CD14-positive monocyte (primary cell): ENCODE results near the gene VDAC1. TPM values are rescaled to one million over a fixed set of nuclear protein-coding genes. Genes with fewer than 3 reads are reported as not detected.
A peak's percentile ranks its signal among the peaks of the same experiment; 100 is the strongest.

Source experiments
- DNase-seq, 3 donors: peaks; one replicate each; pipeline ENCODE4 v3.0.0-alpha.2; 2011 to 2022
- H2AFZ ChIP-seq: 2 replicates; pipeline ENCODE4 v1.6.0; 2012; ENCODE audit warnings: mild to moderate bottlenecking, low read depth, low read length, inconsistent platforms; ENCODE audit not compliant: insufficient read depth, poor library complexity, severe bottlenecking
- H3K27ac ChIP-seq, 2 donors: 1 replicate in 1 of 2; 2 replicates in 1 of 2; pipeline ENCODE4 v1.5.1; 2012 to 2013; ENCODE audit warnings: low read length in 2 of 2, control low read depth in 1 of 2, inconsistent platforms in 1 of 2, low read depth in 1 of 2, mild to moderate bottlenecking in 1 of 2
- H3K27me3 ChIP-seq, 2 donors: one replicate each; pipeline versions ENCODE4 v1.6.0 to v1.6.1; 2011 to 2013; ENCODE audit warnings: low read length in 2 of 2; ENCODE audit not compliant: control insufficient read depth in 2 of 2, insufficient read depth in 2 of 2
- H3K36me3 ChIP-seq, 2 donors: replicated peaks in 1 of 2; 1 replicate in 1 of 2; 2 replicates in 1 of 2; pipeline versions ENCODE4 v1.5.1 to v1.6.1; 2012 to 2013; ENCODE audit warnings: low read length in 2 of 2, control low read depth in 1 of 2, inconsistent platforms in 1 of 2, mild to moderate bottlenecking in 1 of 2; ENCODE audit not compliant: insufficient read depth in 2 of 2, control insufficient read depth in 1 of 2
- H3K4me1 ChIP-seq, 2 donors: 1 replicate in 1 of 2; 2 replicates in 1 of 2; pipeline versions ENCODE4 v1.5.1 to v1.6.1; 2012 to 2013; ENCODE audit warnings: low read length in 2 of 2, control low read depth in 1 of 2, inconsistent platforms in 1 of 2, mild to moderate bottlenecking in 1 of 2, moderate library complexity in 1 of 2; ENCODE audit not compliant: insufficient read depth in 2 of 2, control insufficient read depth in 1 of 2
- H3K4me2 ChIP-seq: replicated peaks from 2 replicates; pipeline ENCODE3; 2012; ENCODE audit warnings: low read length, moderate library complexity, mild to moderate bottlenecking; ENCODE audit not compliant: poor library complexity, severe bottlenecking; ENCODE audit errors: extremely low read depth
- H3K4me3 ChIP-seq, 3 experiments: fragments of 200-600 bp in 1 of 3; sonication (generic) in 1 of 3; replicated peaks in 1 of 3; 1 replicate in 2 of 3; 2 replicates in 1 of 3; pipeline ENCODE4 v1.5.1; 2011 to 2013; ENCODE audit warnings: low read length in 3 of 3, mild to moderate bottlenecking in 3 of 3, control low read depth in 2 of 3, low read depth in 2 of 3, inconsistent platforms in 1 of 3, moderate library complexity in 1 of 3
- H3K79me2 ChIP-seq: 2 replicates; pipeline ENCODE4 v1.6.0; 2012; ENCODE audit warnings: mild to moderate bottlenecking, control low read depth, inconsistent platforms, low read length, moderate library complexity; ENCODE audit not compliant: insufficient read depth
- H3K9ac ChIP-seq: 2 replicates; pipeline ENCODE4 v1.6.0; 2017; ENCODE audit warnings: low read length, mild to moderate bottlenecking; ENCODE audit not compliant: insufficient read depth, poor library complexity, severe bottlenecking
- H3K9me3 ChIP-seq, 2 donors: replicated peaks in 1 of 2; 1 replicate in 1 of 2; 2 replicates in 1 of 2; pipeline versions ENCODE4 v1.5.1 to v1.6.1; 2012 to 2013; ENCODE audit warnings: low read length in 2 of 2, control low read depth in 1 of 2; ENCODE audit not compliant: control insufficient read depth in 1 of 2, insufficient read depth in 1 of 2
- H4K20me1 ChIP-seq: 2 replicates; pipeline ENCODE4 v1.6.0; 2012; ENCODE audit warnings: mild to moderate bottlenecking, low read length, control low read depth, moderate library complexity; ENCODE audit not compliant: insufficient read depth
- H3K27ac Mint-ChIP-seq, 7 donors: one replicate each; pipeline ENCODE4 v1.8.0; 2020; ENCODE audit warnings: mild to moderate bottlenecking in 7 of 7, mixed read lengths in 7 of 7, moderate library complexity in 6 of 7, inconsistent platforms in 2 of 7
- H3K27me3 Mint-ChIP-seq, 3 donors: one replicate each; pipeline ENCODE4 v1.8.0; 2021 to 2022; ENCODE audit warnings: low read depth in 3 of 3, mild to moderate bottlenecking in 3 of 3, mixed read lengths in 3 of 3, moderate library complexity in 3 of 3, inconsistent platforms in 1 of 3
- H3K36me3 Mint-ChIP-seq, 2 donors: one replicate each; pipeline ENCODE4 v1.8.0; 2020; ENCODE audit warnings: mixed read lengths in 2 of 2, inconsistent platforms in 1 of 2, mild to moderate bottlenecking in 1 of 2
- H3K4me1 Mint-ChIP-seq: one replicate; pipeline ENCODE4 v1.8.0; 2020; ENCODE audit warnings: mild to moderate bottlenecking, mixed read lengths
- H3K4me3 Mint-ChIP-seq, 2 donors: one replicate each; pipeline ENCODE4 v1.8.0; 2020; ENCODE audit warnings: mild to moderate bottlenecking in 2 of 2, mixed read lengths in 2 of 2, moderate library complexity in 1 of 2
- H3K9me3 Mint-ChIP-seq, 7 donors: one replicate each; pipeline ENCODE4 v1.8.0; 2020 to 2022; ENCODE audit warnings: mixed read lengths in 7 of 7, mild to moderate bottlenecking in 6 of 7, moderate library complexity in 6 of 7, inconsistent platforms in 2 of 7
- WGBS: methylation state at CpG from one replicate; pipeline ENCODE4 v1.1.5; 2013; ENCODE audit warnings: missing lambda C conversion rate; ENCODE audit not compliant: insufficient coverage; 5-methylcytosine and 5-hydroxymethylcytosine counted together
- intact Hi-C, 2 donors: fragments of 100-400 bp; cut with micrococcal nuclease; formaldehyde crosslinking; loops; one replicate each; pipeline versions ENCODE4 v1.15.0 to v1.15.1; 2023
- polyA plus RNA-seq, 3 donors: library from polyadenylated mRNA; depleted of rRNA in 1 of 3; unstranded in 2 of 3; stranded (reverse) in 1 of 3; fragments of 300-500 nt in 2 of 3; fragments of >200 nt in 1 of 3; fragmentation: Illumina TruSeq in 2 of 3; gene quantifications; 1 replicate in 2 of 3; 2 replicates in 1 of 3; pipeline ENCODE4 v1.2.3, GENCODE V29; 2012 to 2021
- TF ChIP-seq, protein P1 (sequence below): fragments of 200-600 bp; IDR thresholded peaks from one replicate; pipeline ENCODE4 v1.8.0; 2022; ENCODE audit warnings: antibody characterized with exemption, mild to moderate bottlenecking

Gene VDAC1
- polyA plus RNA-seq, 3 donors: 59.9 to 107 (median 84.4) TPM

DNA sequence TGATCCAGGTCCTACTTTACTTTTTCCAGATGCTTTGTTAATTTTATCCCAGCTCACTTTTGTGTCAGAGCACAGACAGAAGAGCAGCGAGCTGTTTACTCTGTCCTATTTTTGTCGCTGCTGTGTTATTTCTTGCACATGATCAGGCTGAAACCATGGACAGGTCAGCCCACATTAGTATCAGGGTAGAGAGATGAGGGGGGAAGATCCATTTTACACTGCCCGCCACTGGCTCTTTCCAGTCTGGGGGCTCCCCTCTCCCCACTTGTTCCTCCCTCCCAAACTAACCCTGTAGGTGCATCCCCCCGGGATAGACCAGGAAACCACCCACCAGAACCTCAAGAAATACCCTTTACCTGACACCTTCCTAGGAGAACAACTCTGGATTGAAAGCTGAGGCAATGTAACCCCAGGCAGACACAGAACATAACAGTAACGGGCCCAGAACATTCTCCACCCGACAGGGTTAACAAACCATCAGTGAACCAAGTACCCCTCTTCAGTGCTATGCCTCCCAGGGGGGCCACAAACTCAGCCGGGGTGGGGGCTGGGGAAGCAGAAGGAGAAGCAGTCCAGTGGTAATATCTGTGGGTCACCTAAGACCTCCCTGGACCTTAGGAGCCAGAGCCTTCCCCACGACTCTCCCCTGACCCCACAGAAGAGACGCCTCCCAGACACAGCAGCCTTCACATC, 10.3 kb downstream of the VDAC1 start:
- peaks cover 75% of the 10 kb centered on the region for H3K79me2 ChIP-seq
- 95% methylated on average over 4 of the region's 9 CpGs for WGBS
- Mint-ChIP-seq H3K4me3 (no peak overlapping the region), H3K27me3 (no peaks in the 10 kb centered on the region), H3K36me3 (peaks cover 17 to 39% of the 10 kb centered on the region in 2 donors), H3K4me1 (peaks cover 11% of the 10 kb centered on the region), H3K27ac (peak overlapping the region in 3 of 7 donors; percentile 12 to 15 (median 13)), H3K9me3 (no peaks in the 10 kb centered on the region)
- no peaks in the 10 kb centered on the region for H3K4me1 ChIP-seq
- H3K27me3 ChIP-seq: no peaks in the 10 kb centered on the region
- peaks cover 88% of the 10 kb centered on the region for H4K20me1 ChIP-seq
- TF ChIP-seq, protein P1, sequence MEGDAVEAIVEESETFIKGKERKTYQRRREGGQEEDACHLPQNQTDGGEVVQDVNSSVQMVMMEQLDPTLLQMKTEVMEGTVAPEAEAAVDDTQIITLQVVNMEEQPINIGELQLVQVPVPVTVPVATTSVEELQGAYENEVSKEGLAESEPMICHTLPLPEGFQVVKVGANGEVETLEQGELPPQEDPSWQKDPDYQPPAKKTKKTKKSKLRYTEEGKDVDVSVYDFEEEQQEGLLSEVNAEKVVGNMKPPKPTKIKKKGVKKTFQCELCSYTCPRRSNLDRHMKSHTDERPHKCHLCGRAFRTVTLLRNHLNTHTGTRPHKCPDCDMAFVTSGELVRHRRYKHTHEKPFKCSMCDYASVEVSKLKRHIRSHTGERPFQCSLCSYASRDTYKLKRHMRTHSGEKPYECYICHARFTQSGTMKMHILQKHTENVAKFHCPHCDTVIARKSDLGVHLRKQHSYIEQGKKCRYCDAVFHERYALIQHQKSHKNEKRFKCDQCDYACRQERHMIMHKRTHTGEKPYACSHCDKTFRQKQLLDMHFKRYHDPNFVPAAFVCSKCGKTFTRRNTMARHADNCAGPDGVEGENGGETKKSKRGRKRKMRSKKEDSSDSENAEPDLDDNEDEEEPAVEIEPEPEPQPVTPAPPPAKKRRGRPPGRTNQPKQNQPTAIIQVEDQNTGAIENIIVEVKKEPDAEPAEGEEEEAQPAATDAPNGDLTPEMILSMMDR: no peak
- no peak overlapping the region for H3K9ac ChIP-seq
- no peak overlapping the region for H3K4me2 ChIP-seq
- no peak for DNase-seq
- no peak overlapping the region for H3K27ac ChIP-seq
- H3K4me3 ChIP-seq: no peak overlapping the region
- H3K9me3 ChIP-seq: no peaks in the 10 kb centered on the region
- intact Hi-C loops: no loop called here
- peaks cover 18 to 24% of the 10 kb centered on the region in 2 donors for H3K36me3 ChIP-seq
- no peak overlapping the region for H2AFZ ChIP-seq

DNA sequence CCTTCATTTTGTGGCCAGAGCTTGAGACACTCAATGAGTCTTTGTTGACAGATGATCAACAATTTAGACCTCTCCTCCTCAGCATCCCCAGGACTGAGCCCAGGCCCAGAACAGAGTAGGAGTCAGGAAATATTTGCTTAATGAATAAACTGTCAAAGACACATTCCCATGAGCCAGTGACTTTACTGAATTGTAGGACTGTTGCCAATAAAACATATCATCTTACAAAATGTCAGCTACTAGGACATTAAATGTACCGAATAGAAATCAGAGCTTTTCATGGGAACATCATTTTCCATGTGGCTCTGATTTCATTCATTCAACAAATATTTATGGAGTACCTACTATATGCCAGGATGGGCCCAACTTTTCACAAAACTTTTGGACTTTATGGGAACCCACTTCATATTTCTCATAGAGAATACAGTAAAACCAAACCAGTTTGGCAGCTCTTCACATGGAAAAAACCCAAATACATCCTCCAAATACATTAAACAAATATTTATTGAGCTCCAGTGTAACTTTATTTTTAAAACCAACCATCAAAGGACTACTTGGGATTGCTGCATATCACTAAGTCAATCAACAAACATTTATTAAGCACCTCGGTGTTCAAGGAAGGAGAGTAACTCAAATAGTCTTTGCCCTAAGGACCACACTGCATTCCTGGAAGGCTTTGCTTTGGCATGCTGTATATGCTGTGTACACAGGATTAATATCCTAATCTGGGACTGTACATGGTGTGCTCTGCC, 11.4 kb downstream of the VDAC1 start:
- H3K27ac ChIP-seq: no peak overlapping the region
- intact Hi-C loops: no loop called here
- H3K79me2 ChIP-seq: peaks cover 65% of the 10 kb centered on the region
- Mint-ChIP-seq H3K4me1 (peaks cover 11% of the 10 kb centered on the region), H3K36me3 (peaks cover 26 to 50% of the 10 kb centered on the region in 2 donors), H3K27ac (peak overlapping the region in 1 of 7 donors; percentile 55), H3K9me3 (no peaks in the 10 kb centered on the region), H3K4me3 (no peak overlapping the region), H3K27me3 (no peaks in the 10 kb centered on the region)
- no peaks in the 10 kb centered on the region for H3K4me1 ChIP-seq
- H3K27me3 ChIP-seq: no peaks in the 10 kb centered on the region
- WGBS: no CpG with 5 or more reads among the region's 2 CpGs
- H3K36me3 ChIP-seq: peaks cover 26 to 35% of the 10 kb centered on the region in 2 donors
- H3K4me3 ChIP-seq: no peak overlapping the region
- peaks cover 80% of the 10 kb centered on the region for H4K20me1 ChIP-seq
- H3K4me2 ChIP-seq: no peak overlapping the region
- TF ChIP-seq, protein P1: no peak
- H3K9me3 ChIP-seq: no peaks in the 10 kb centered on the region
- no peak overlapping the region for H3K9ac ChIP-seq
- H2AFZ ChIP-seq: no peak overlapping the region
- DNase-seq: no peak
